ENCODE measurements around the gene SLC44A5.
"Not testable (repeated sequence)": the region's sequence is repeated elsewhere in the genome, so short reads cannot be mapped to it uniquely, and the experiment has no call there.

Gene SLC44A5

DNA sequence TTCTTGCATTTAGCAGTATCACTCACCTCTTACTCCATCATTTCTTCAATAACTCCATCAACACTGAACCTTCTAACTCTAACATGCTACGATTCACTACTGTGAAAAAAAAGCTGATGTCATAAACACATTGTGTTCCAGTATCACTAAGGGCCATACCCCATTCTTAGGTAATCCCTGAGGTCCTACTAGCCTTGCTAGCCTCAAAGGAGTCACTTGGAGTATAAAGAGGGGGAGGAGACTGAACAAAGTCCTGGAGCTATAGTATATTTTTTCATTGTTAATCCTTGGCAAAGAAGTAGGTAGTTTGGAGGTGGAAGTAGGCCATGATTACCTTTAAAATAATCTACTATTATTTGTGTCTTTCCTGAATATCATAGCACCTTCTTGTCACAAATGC is at the start of gene SLC44A5:
TSS of gene SLC44A5 (minus strand) at position 101 of the 400 bp plus-strand sequence. CDS start 69,667 bp downstream, outside the sequence.
- no peak within 1 kb of the TSS for H3K4me3 ChIP-seq (ENCODE audit: low read depth, low read length)
- no peak for DNase-seq (ENCODE audit: low read depth)

DNA sequence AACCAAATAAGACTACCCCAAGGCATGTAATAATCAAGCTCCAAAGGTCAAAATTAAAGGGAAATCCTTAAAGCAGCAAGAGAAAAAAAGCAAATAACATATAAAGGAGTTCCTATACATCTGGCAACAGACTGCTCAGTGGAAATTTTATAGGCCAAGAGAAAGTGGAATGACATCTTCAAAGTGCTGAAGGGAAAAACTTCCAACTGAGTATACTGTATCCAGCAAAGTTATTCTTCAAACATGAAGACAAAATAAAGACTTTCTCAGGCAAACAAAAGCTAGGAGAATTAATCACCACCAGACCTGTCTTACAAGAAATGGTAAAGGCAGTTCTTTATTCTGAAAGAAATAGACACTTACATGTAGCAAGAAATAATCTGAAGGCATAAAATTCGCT is 45.0 kb upstream of the SLC44A5 start:
- H3K4me3 ChIP-seq (ENCODE audit: low read depth, low read length), result no peak overlapping the region
- no peak for DNase-seq (ENCODE audit: low read depth)

DNA sequence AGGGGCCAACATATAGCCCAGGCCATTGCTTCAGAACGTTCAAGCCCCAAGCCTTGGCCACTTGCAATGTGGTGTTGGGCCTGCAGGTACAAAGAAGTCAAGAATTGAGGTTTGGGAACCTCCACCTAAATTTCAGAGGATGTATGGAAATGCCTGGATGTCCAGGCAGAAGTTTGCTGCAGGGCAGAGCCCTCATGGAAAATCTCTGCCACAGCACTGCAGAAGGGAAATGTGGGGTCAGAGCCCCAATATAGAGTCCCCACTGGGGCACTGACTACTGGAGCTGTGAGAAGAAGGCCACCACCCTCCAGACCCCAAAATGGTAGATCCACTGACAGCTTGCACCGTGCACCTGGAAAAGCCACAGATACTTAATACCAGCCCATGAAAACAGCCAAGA is 36.3 kb upstream of the SLC44A5 start:
- not testable (repeated sequence) for H3K4me3 ChIP-seq (ENCODE audit: low read depth, low read length); DNase-seq (ENCODE audit: low read depth)

DNA sequence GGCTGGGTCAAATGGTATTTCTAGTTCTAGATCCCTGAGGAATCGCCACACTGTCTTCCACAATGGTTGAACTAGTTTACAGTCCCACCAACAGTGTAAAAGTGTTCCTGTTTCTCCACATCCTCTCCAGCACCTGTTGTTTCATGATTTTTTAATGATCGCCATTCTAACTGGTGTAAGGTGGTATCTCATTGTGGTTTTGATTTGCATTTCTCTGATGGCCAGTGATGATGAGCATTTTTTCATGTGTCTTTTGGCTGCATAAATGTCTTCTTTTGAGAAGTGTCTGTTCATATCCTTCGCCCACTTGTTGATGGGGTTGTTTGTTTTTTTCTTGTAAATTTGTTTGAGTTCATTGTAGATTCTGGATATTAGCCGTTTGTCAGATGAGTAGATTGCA is 34.2 kb upstream of the SLC44A5 start:
- not testable (repeated sequence) for H3K4me3 ChIP-seq (ENCODE audit: low read depth, low read length); DNase-seq (ENCODE audit: low read depth)

DNA sequence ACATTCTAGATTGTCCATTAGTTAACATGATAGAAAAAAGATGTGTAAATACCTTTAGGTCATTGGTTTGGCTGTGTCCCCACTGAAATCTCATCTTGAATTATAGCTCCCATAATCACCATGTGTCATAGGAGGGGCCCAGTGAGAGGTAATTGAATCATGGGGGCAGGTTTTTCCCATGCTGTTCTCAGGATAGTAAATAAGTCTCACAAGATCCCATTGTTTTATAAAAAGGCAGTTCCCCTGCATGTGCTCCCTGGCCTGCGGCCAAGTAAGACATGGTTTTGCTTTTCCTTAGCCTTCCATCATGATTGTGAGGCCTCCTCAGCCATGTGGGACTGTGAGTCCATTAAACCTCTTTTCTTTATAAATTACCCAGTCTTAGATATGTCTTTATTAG is 32.5 kb upstream of the SLC44A5 start:
- H3K4me3 ChIP-seq (ENCODE audit: low read depth, low read length), result no peak overlapping the region
- DNase-seq (ENCODE audit: low read depth), result no peak

DNA sequence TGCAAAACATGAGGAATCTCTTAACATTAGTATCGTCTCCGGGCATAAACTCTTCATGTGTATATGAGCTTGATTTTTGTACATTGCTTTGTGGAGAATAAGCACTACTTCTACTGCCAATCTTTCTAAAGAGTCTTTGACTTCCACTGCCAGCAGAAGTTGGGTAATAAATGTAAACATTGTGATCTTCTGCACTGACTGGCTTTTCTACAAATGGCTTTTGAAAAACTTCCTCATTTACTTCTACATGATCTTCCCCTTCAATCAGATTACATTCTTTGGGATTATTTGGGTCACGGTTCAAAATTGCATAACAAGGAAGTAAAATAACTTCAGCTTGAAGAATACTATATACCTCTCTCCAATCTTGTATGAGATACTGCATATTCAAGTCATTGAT is 30.4 kb upstream of the SLC44A5 start:
- DNase-seq (ENCODE audit: low read depth), result no peak
- H3K4me3 ChIP-seq (ENCODE audit: low read depth, low read length), result no peak overlapping the region

DNA sequence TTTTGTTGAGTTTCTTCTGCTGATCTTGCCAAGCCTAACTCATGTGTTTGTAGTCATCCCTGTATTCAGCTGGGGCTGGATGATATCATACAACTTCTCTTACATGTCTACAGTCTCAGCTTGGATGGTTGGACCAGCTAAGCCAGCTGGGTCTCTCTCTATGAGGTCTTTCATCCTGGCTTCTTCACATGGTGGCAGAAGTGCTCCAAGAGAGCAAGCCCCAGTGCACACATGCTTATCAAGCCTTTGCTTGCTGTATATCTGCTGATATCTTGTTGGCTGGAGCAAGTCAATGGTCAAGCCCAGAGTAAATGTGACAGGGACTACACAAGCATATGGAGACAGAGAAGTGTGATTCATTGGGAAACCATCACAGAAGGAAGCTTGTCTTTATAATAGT is 29.2 kb upstream of the SLC44A5 start:
- DNase-seq (ENCODE audit: low read depth), result no peak
- H3K4me3 ChIP-seq (ENCODE audit: low read depth, low read length), result no peak overlapping the region

DNA sequence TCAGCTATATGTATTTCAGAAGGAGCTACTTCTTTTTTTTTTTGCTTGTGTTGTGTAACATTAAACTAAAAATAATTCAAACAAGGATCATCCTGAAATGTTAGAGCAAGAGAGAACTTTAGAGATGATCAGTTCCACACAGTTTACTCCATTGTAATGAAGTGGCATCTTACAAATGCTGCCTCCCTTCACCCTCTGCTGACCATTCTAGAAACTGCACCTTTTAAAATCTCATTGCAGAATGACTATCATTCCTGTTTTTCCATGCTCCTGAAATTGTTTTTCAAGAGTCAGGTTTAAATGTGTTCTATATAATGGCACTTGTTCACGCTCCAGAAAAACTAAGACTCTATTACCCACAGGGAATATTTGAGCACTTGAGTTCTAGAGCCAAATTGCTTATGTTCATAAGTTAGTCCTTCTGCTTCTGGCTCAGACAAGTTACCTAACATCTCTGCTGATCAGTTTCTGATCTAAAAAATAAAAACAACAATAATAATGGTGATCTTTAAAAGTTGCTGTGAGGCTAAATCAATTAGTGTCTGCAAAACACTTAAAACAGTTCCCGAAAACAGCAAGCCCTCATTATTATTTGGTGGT is 21.5 kb upstream of the SLC44A5 start:
- no peak for DNase-seq (ENCODE audit: low read depth)
- no peak overlapping the region for H3K4me3 ChIP-seq (ENCODE audit: low read depth, low read length)

DNA sequence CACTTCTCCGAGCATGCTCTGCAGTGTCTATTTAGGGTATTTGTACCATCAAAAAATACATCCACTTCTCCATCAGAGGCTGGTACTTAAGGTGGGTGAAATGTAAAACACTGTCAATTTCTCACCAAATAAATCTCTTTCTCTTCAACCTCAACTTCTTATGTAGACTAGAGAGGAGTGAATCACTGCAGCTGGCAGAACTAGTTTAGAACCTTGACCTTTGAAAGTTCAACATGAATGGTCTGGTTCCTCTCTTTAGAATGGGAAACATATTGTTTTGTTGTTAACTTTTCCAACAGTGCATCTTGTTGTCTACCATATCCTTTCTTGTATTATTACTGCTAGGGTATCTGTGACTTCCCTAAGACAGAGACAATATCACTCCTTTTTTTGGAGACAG is 20.1 kb upstream of the SLC44A5 start:
- no peak for DNase-seq (ENCODE audit: low read depth)
- H3K4me3 ChIP-seq (ENCODE audit: low read depth, low read length), result no peak overlapping the region

DNA sequence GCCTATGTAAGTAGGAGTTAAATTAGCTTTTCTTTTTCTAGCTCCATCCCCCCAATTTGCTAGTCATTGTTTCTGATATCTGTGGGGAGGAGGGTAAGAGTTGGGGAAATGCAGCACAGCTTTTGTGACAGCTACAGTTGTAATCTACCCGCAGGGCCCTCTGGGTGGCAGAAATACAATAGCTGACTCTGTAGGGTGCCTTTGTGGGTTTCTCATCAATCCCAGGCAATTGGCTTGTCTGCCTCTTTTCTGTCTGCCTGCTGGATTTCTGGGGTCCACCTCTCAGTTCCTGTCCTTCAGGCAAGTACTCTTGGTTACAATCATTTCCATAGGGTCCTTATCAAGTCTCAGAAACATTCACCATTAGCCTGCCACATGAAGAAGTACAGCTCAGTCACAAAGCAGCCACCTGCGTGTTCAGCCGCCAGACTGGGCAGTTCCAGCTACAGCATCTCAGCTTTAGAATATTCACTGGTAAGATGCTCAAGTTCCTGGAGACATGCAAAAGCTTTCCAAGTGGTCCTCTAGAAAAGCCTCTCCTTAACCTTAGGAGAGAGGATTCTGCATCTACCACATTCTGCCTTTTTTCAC is 19.2 kb upstream of the SLC44A5 start:
- no peak overlapping the region for H3K4me3 ChIP-seq (ENCODE audit: low read depth, low read length)
- no peak for DNase-seq (ENCODE audit: low read depth)

DNA sequence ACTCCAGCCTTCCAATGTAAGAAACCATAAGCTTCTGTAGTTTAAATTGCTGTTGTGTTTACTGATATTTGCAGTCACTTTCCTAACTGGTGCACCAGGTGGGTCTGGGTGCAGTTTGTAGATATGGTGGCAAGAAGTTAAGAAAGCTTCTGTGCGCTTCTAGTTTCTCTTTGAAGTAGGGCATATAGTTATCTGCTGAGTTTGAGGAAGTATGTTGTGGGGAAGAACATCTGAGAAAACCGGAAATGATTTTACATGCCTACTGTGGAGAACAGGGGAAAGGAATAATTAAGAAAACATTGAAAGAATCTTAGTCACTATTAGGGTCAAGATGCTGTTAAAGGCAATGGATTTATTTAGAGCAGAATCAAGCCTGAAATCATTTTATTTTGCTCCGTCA is 14.9 kb upstream of the SLC44A5 start:
- no peak for DNase-seq (ENCODE audit: low read depth)

DNA sequence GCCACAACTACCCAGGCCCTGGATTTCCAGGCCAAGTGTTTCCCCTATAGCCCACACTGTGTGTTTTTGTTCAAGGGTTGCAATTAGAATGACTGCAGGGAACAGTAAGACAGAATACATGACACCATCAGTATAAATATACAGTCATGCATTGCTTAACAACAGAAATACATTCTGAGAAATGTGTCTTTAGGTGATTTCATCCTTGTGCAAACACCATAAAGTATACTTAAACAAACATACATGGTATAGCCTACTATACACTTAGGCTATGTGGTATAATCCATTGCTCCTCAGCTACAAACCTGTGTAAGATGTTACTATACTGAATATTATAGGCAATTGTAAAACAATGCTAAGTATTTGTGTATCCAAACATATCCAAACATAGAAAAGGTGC is 7.5 kb upstream of the SLC44A5 start:
- no peak for DNase-seq (ENCODE audit: low read depth)
- no peak overlapping the region for H3K4me3 ChIP-seq (ENCODE audit: low read depth, low read length)

More for the DNA sequence above, 14.9 kb upstream of the SLC44A5 start:
- H3K4me3 ChIP-seq (ENCODE audit: low read depth, low read length), result no peak overlapping the region

DNA sequence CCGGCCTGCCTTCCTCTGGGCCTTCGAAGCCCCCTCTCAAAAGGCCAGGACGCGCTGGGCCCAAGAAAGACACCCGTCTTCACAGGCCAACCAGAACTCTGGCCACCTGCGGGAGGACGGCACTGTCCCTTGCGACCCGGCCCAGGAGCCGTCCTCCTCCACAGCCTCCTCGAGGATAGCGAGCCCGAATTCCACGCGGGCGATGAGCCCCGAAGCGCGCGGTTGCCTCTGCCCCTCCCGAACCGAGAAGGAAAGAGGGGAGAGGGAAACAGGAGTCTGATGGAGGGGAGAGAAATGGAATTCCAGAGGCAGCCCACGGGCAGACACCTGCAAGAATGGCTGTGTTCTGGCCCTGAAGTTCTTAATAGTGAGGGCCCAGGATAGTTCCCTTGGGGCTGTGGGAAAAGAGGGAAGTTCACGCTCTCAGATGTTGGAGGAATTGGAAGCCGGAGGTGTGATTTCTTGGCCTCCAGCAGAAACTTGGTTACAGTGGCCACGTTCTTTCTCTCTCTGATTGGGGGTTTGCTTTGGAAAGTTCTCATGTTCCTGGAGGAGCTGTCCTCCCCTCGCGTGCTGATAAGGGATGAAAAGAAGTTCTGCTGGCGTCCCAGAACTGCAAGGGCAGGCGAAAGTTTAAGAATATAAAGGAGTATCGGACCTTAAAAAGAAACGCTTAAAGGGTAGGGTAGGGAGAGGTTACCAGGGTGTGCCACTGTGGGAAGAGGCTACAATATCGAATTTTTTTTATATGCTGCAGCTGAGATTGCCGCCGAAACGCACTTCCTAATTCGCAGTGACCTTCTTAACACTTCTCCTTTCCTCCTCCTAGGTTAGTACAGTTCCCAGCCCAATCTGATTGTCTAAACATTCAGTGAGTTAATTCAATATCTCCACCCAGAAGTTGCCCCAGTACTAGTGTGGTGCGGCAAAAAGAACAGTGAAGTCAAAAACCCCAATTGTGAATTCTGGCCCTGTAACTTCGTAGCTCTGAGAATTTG is 5.8 kb upstream of the SLC44A5 start:
- DNase-seq (ENCODE audit: low read depth), result peak; percentile 10
- H3K4me3 ChIP-seq (ENCODE audit: low read depth, low read length), result peak overlapping the region; percentile 47

DNA sequence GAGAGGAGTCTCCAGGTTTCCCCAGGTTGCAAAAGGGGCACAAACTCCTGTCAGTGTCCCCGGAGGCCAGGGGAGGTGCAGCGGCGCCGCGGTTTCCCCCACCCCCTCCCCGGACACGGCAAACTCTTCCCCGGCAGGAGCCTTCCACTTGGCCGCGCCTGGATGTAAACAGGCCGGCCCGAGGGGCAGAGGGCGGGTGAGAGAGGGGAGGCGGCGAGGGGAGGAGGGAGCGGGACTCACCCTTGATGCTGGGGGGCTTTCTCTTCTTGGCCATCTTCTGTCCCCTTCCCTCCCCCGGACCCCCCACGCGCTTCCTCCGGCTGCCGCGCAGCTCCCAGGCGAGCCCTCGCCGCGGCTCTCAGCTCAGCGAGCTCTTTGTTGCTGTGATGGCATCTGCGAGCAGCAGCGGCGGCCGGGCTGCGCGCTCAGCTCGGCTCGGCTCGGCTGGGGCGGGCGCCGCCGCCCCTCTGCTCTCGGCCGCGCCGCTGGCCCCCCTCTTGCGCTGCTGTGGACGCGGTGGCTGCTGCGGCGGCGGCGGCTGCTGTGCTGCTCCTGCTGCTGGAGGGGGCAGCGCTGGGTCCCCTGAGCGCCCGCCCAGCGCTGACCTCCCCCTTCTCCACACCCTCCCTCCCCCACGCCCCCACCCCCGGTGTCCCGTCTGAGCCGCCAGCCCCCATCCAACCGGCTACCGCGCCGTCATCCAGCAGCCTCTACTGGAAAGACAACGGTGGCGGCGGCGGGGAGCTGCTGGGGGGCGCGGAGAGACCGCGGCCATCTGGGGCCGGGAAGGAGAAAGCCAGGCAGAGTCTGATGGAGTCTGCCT is 4.9 kb upstream of the SLC44A5 start:
- DNase-seq (ENCODE audit: low read depth), result no peak
- peak overlapping the region; percentile 47 for H3K4me3 ChIP-seq (ENCODE audit: low read depth, low read length)

DNA sequence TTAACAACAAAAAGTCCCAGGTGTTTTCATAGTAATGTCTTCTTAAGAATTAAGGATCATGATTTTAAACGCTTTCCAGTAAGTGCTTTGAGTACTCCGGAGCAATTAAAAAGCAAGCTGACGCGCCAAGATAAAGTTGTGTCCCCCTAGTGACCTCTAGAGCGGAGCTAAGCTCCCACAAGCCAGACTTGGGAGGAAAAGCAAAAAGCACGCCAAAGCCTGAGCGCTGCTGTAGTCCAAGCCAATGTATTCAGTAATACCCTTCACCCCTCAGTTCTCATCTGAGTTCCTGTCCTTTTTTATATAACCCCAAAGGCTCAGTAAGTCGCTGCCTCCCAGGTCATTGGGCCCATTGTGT is 3.5 kb upstream of the SLC44A5 start:
- no peak overlapping the region for H3K4me3 ChIP-seq (ENCODE audit: low read depth, low read length)
- DNase-seq (ENCODE audit: low read depth), result no peak

DNA sequence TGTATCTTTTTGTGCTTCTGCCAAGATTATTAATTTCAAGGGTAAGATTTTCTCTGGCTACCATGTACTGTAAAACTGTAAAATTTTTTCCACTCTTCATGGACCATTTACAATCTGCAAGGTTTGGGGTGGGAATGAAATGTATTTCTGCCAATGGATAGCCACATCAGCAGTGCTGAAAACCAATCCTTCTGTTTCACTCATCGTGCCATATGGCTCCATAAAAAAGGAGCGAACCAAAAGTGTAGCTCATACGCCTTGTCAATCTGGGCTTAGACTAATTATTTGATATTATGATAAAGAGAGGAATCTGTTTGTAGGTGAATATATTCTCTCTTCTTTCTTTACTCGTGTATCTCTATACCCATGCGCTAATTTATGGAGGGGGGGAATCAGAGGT is 3.0 kb upstream of the SLC44A5 start:
- no peak for DNase-seq (ENCODE audit: low read depth)

DNA sequence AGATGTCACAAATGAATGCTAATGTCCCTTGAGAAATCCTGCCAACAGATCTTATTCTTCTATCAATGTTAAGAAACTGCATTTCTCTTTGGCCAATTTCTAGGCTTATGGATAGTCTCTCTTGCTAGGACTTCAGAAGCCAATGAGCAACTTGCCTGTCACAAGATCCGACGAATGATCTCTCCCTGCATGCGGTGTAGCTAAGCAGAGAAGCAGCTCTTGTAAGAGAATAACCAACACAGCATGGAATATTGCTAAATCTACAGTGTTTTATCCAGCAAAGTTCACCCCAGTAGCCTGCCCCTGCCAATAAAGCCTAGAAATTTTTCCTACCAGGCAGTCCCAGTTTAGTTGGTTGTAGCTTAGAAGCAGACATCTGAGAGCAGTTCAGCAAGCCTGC is 2.1 kb upstream of the SLC44A5 start:
- DNase-seq (ENCODE audit: low read depth), result no peak
- H3K4me3 ChIP-seq (ENCODE audit: low read depth, low read length), result no peak overlapping the region

More for the DNA sequence above, 3.0 kb upstream of the SLC44A5 start:
- no peak overlapping the region for H3K4me3 ChIP-seq (ENCODE audit: low read depth, low read length)

DNA sequence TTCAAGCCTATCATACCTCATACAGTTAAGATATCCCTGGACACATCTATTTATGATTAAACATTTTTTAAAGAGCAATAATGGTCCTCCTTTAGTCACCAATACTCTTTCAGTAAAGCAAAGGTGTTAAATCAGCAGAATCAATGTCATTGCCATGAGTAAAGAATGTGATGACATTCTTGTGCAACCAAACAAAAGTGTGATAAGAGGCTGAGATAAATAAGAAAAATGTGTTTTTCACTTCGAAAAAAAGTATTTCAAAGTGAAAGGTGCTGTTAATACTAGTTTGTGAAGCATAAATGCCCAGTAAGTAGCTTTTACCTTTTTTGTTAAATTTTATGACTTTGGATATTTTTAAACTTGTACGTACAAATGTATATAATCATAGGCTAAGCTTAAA is 8.4 kb downstream of the SLC44A5 start:
- H3K4me3 ChIP-seq (ENCODE audit: low read depth, low read length), result no peak overlapping the region
- no peak for DNase-seq (ENCODE audit: low read depth)

DNA sequence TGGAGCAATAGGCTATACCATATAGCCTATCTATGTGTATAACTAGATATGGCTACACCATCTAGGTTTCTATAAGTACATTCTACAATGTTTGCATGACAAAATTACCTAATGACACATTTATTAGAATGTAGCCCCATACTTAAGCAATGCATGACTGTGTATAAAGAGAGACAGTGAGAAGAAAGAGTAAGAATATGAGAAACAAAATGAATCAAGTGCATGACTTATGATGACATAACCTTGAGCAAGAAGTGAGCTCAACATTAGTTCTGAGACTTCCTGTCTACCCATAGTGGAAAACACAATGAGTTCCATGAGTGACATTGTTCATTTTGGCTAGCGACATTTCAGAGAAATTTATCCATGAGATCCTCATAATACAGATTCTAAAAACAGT is 10.1 kb downstream of the SLC44A5 start:
- no peak for DNase-seq (ENCODE audit: low read depth)
- H3K4me3 ChIP-seq (ENCODE audit: low read depth, low read length), result no peak overlapping the region

DNA sequence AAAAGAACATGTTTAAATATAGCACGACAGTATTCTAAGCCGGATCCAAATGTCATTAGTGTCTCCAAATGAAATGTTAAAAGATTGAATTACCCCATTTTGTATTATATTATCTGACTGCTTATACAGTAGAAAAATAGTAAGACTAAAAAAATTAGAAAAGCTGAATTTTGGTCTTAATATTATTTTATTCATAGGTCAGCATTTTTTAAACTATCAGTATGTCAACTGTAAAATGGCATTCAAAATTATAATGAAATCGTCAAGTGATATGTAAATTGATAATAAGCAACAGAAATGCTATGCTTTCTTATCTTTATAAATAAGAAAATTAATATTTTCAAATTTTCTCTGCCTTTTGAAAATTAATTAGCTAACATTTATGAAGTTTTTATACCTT is 16.6 kb downstream of the SLC44A5 start:
- H3K4me3 ChIP-seq (ENCODE audit: low read depth, low read length), result no peak overlapping the region
- DNase-seq (ENCODE audit: low read depth), result no peak
